ENCODE results near the gene FRAS1. TPM values are rescaled to one million over a fixed set of nuclear protein-coding genes. Genes with fewer than 3 reads are reported as not detected.

The FRAS1 gene
- total RNA-seq, 1 donor from 2014 or later = not detected

DNA sequence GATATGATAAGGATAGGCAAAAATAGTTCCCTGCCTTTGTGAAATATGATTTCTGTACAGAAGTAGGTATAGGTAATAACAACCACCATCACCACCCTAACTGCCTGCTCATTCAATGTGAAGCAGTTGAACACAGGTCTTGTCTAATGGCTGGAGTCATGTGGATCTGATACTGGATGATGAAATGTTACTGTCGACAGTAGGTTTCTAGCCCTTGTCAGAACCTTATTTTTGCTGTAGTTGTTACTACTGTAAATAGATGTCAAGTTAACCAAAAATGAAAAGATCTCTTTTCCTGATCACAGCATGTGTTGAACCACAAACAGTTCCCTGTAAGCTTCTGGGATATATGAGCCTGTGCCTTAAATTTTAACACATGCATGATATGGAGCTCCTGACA, 142.9 kb downstream of the FRAS1 start:
- Mint-ChIP-seq H3K4me1 (no peaks in the 10 kb centered on the region), H3K4me3 (no peak overlapping the region), H3K27me3 (peaks cover 5% of the 10 kb centered on the region), H3K36me3 (ENCODE audit: low read depth) (no peaks in the 10 kb centered on the region), H3K27ac (no peak overlapping the region), H3K9me3 (peaks cover 2% of the 10 kb centered on the region)
- ChIA-PET CTCF (no interaction called here), POLR2A (no interaction called here)
- no peak for ATAC-seq (ENCODE audit: low read depth)
- intact Hi-C loops (cut with micrococcal nuclease) = no loop called here
- no peak for DNase-seq
- TF ChIP-seq, protein P1, sequence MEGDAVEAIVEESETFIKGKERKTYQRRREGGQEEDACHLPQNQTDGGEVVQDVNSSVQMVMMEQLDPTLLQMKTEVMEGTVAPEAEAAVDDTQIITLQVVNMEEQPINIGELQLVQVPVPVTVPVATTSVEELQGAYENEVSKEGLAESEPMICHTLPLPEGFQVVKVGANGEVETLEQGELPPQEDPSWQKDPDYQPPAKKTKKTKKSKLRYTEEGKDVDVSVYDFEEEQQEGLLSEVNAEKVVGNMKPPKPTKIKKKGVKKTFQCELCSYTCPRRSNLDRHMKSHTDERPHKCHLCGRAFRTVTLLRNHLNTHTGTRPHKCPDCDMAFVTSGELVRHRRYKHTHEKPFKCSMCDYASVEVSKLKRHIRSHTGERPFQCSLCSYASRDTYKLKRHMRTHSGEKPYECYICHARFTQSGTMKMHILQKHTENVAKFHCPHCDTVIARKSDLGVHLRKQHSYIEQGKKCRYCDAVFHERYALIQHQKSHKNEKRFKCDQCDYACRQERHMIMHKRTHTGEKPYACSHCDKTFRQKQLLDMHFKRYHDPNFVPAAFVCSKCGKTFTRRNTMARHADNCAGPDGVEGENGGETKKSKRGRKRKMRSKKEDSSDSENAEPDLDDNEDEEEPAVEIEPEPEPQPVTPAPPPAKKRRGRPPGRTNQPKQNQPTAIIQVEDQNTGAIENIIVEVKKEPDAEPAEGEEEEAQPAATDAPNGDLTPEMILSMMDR (IDR thresholded peaks at IDR 0.05) = no peak

- no peak overlapping the region for H3K4me3 Mint-ChIP-seq
- TF ChIP-seq, protein P1 (IDR thresholded peaks at IDR 0.05) = no peak
- intact Hi-C loops (cut with micrococcal nuclease) = no loop called here
- H3K27ac Mint-ChIP-seq = no peak overlapping the region
- H3K9me3 Mint-ChIP-seq = no peaks in the 10 kb centered on the region
- ChIA-PET CTCF (no interaction called here), POLR2A (no interaction called here)
- ATAC-seq (ENCODE audit: low read depth) = no peak
- peaks cover 5% of the 10 kb centered on the region for H3K27me3 Mint-ChIP-seq
- DNase-seq = no peak
- H3K4me1 Mint-ChIP-seq = no peaks in the 10 kb centered on the region
- H3K36me3 Mint-ChIP-seq (ENCODE audit: low read depth) = no peaks in the 10 kb centered on the region
These were observed 143.8 kb downstream of the FRAS1 start for GRCh38 chr4:78200949-78201348.

- TF ChIP-seq, protein P1 (IDR thresholded peaks at IDR 0.05) = no peak
- ChIA-PET CTCF (no interaction called here), POLR2A (no interaction called here)
- Mint-ChIP-seq H3K9me3 (no peaks in the 10 kb centered on the region), H3K4me3 (no peak overlapping the region), H3K36me3 (ENCODE audit: low read depth) (no peaks in the 10 kb centered on the region), H3K27me3 (peaks cover 7% of the 10 kb centered on the region), H3K27ac (no peak overlapping the region), H3K4me1 (no peaks in the 10 kb centered on the region)
- no peak for ATAC-seq (ENCODE audit: low read depth)
- DNase-seq = no peak
- intact Hi-C loops (cut with micrococcal nuclease) = no loop called here
These were observed 147.1 kb downstream of the FRAS1 start for GRCh38 chr4:78204176-78204575.

DNA sequence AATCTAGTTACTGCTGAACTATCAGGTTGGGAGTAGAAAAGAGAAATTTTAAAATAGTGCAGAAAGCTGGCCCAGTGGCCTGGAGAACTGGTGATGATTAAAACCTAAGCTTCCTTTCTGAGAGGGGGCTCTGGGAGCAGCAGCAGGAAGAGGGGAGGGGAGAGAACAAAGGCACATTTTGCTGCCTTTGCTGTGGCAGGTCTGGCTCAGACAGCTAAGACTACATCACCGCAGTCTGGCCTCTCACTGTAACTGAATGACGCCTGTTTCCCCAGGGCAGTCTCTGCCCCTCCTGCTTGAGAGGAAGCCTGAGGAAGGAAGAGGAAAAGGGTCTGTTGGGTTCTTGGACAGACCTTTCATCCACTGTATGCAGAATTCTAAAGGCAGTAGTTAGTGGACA, 148.5 kb downstream of the FRAS1 start:
- no peaks in the 10 kb centered on the region for H3K36me3 Mint-ChIP-seq (ENCODE audit: low read depth)
- TF ChIP-seq, protein P1 (IDR thresholded peaks at IDR 0.05) = no peak
- intact Hi-C loops (cut with micrococcal nuclease) = no loop called here
- POLR2A ChIA-PET = no interaction called here
- no peak overlapping the region for H3K27ac Mint-ChIP-seq
- DNase-seq (no peak), ATAC-seq (ENCODE audit: low read depth) (no peak)
- CTCF ChIA-PET = no interaction called here
- H3K4me1 Mint-ChIP-seq = no peaks in the 10 kb centered on the region
- no peak overlapping the region for H3K4me3 Mint-ChIP-seq
- no peaks in the 10 kb centered on the region for H3K9me3 Mint-ChIP-seq
- H3K27me3 Mint-ChIP-seq = peaks cover 7% of the 10 kb centered on the region

GRCh38 chr4:78207541-78207940, 150.4 kb downstream of the FRAS1 start:
- intact Hi-C loops (cut with micrococcal nuclease) = no loop called here
- Mint-ChIP-seq H3K9me3 (no peaks in the 10 kb centered on the region), H3K27ac (no peak overlapping the region), H3K4me1 (no peaks in the 10 kb centered on the region), H3K36me3 (ENCODE audit: low read depth) (no peaks in the 10 kb centered on the region), H3K4me3 (no peak overlapping the region), H3K27me3 (peaks cover 7% of the 10 kb centered on the region)
- no peak for ATAC-seq (ENCODE audit: low read depth)
- TF ChIP-seq, protein P1 (IDR thresholded peaks at IDR 0.05) = no peak
- ChIA-PET CTCF (no interaction called here), POLR2A (no interaction called here)
- no peak for DNase-seq

Data from activated B cell treated with CpG ODN at 0.5 μM for 24 hours (primary cell).